ENCODE measurements around the gene LYZL1.

The LYZL1 gene

GRCh38 chr10:29353887-29354561 is 65.2 kb downstream of the LYZL1 start:
- no peak for DNase-seq (ENCODE audit: low read depth in 1 of 2, low spot score in 1 of 2)
- TF ChIP-seq REST (IDR thresholded peaks at IDR 0.05; ENCODE audit: insufficient replicate concordance, low read depth): no peak
- no peak overlapping the region for H3K4me3 ChIP-seq (replicated peaks; ENCODE audit: insufficient read depth, low read length)
- no peaks in the 10 kb centered on the region for H3K27me3 ChIP-seq (ENCODE audit: insufficient read depth, poor library complexity, severe bottlenecking)
- H3K27ac ChIP-seq (replicated peaks): no peak overlapping the region

GRCh38 chr10:29355411-29355991 is 66.6 kb downstream of the LYZL1 start:
- Histone ChIP-seq H3K27me3 (ENCODE audit: insufficient read depth, poor library complexity, severe bottlenecking) (no peaks in the 10 kb centered on the region), H3K27ac (replicated peaks) (no peak overlapping the region), H3K4me3 (replicated peaks; ENCODE audit: insufficient read depth, low read length) (no peak overlapping the region)
- no peak for DNase-seq (ENCODE audit: low read depth in 1 of 2, low spot score in 1 of 2)
- TF ChIP-seq SPI1 (IDR thresholded peaks at IDR 0.05; ENCODE audit: borderline replicate concordance, low read depth) (no peak), CTCF (IDR thresholded peaks at IDR 0.05; ENCODE audit: insufficient read depth, low read length) (no peak), GABPA (IDR thresholded peaks at IDR 0.05; ENCODE audit: low read depth) (no peak), REST (IDR thresholded peaks at IDR 0.05; ENCODE audit: insufficient replicate concordance, low read depth) (no peak), POLR2AphosphoS5 (IDR thresholded peaks at IDR 0.05; ENCODE audit: low read depth) (no peak)

GRCh38 chr10:29356931-29357330 is 68.1 kb downstream of the LYZL1 start:
- Histone ChIP-seq H3K27ac (replicated peaks) (no peak overlapping the region), H3K27me3 (ENCODE audit: insufficient read depth, poor library complexity, severe bottlenecking) (no peaks in the 10 kb centered on the region), H3K4me3 (replicated peaks; ENCODE audit: insufficient read depth, low read length) (no peak overlapping the region)
- TF ChIP-seq SPI1 (IDR thresholded peaks at IDR 0.05; ENCODE audit: borderline replicate concordance, low read depth): no peak
- TF ChIP-seq REST (IDR thresholded peaks at IDR 0.05; ENCODE audit: insufficient replicate concordance, low read depth): no peak
- no peak for TF ChIP-seq CTCF (IDR thresholded peaks at IDR 0.05; ENCODE audit: insufficient read depth, low read length)
- TF ChIP-seq GABPA (IDR thresholded peaks at IDR 0.05; ENCODE audit: low read depth): no peak
- no peak for TF ChIP-seq POLR2AphosphoS5 (IDR thresholded peaks at IDR 0.05; ENCODE audit: low read depth)
- DNase-seq (ENCODE audit: low read depth in 1 of 2, low spot score in 1 of 2): no peak

All from HL-60 (cell line).